Esophagus muscularis mucosa (tissue), 4 donors: ENCODE measurements around the gene LRRK1. TPM values are rescaled to one million over a fixed set of nuclear protein-coding genes. Genes with fewer than 3 reads are reported as not detected.

ENCODE experiments used
- DNase-seq: peaks from one replicate; pipeline ENCODE4 v3.0.0-alpha.2; 2017; ENCODE audit errors: extremely low spot score
- H3K27ac ChIP-seq, 4 donors: fragments of 200-600 bp; sonication (generic); replicated peaks in 1 of 4; 1 replicate in 3 of 4; 2 replicates in 1 of 4; pipeline ENCODE4 v1.5.1; 2016 to 2019; ENCODE audit warnings: mild to moderate bottlenecking in 1 of 4
- H3K27me3 ChIP-seq, 4 donors: fragments of 200-600 bp; sonication (generic); one replicate each; pipeline versions ENCODE4 v1.5.1 to v1.6.0; 2016 to 2019
- H3K36me3 ChIP-seq, 4 donors: fragments of 200-600 bp; sonication (generic); one replicate each; pipeline ENCODE4 v1.5.1; 2016 to 2019
- H3K4me1 ChIP-seq, 4 donors: fragments of 200-600 bp; sonication (generic); one replicate each; pipeline ENCODE4 v1.5.1; 2016 to 2019
- H3K4me3 ChIP-seq, 4 donors: fragments of 200-600 bp; sonication (generic); 1 replicate in 2 of 4; 2 replicates in 2 of 4; pipeline ENCODE4 v1.5.1; 2016 to 2019; ENCODE audit warnings: mild to moderate bottlenecking in 4 of 4, moderate library complexity in 1 of 4
- H3K9me3 ChIP-seq, 4 donors: fragments of 200-600 bp; sonication (generic); 1 replicate in 3 of 4; 2 replicates in 1 of 4; pipeline ENCODE4 v1.5.1; 2016 to 2019
- EP300 ChIP-seq: sonication (generic); formaldehyde crosslinking; IDR thresholded peaks from one replicate; pipeline ENCODE4 v1.6.1; 2017; ENCODE audit warnings: antibody characterized with exemption
- POLR2A ChIP-seq: fragments of 450-650 bp; IDR thresholded peaks from one replicate; pipeline ENCODE4 v1.6.1; 2017; ENCODE audit warnings: antibody characterized with exemption, moderate library complexity, mild to moderate bottlenecking, low read depth
- POLR2AphosphoS5 ChIP-seq, 2 donors: sonication (generic); formaldehyde crosslinking; IDR thresholded peaks; one replicate each; pipeline ENCODE4 v1.6.1; 2017; ENCODE audit warnings: antibody characterized with exemption in 2 of 2
- WGBS: methylation state at CpG from one replicate; pipeline ENCODE4 v1.1.5; 2018; 5-methylcytosine and 5-hydroxymethylcytosine counted together
- intact Hi-C: fragments of 100-400 bp; cut with DNase I; formaldehyde crosslinking; loops from one replicate; pipeline ENCODE4 v1.15.1; 2023
- total RNA-seq, 4 donors: library from RNA; depleted of rRNA; stranded (reverse); fragments of >200 nt; gene quantifications; one replicate each; pipeline versions ENCODE4 v1.1.0 to v1.2.1, GENCODE V29; 2016
- TF ChIP-seq, protein P1 (sequence below), 3 experiments: fragments of 200-600 bp in 2 of 3; fragments of 450-650 bp in 1 of 3; sonication (generic) in 2 of 3; IDR thresholded peaks; one replicate each; pipeline ENCODE4 v1.5.1; 2017 to 2019; ENCODE audit warnings: antibody characterized with exemption in 3 of 3, mild to moderate bottlenecking in 2 of 3, moderate library complexity in 1 of 3

Gene LRRK1
- total RNA-seq, 4 donors from 2014 or later = 11.3 to 18.0 (median 15.4) TPM

DNA sequence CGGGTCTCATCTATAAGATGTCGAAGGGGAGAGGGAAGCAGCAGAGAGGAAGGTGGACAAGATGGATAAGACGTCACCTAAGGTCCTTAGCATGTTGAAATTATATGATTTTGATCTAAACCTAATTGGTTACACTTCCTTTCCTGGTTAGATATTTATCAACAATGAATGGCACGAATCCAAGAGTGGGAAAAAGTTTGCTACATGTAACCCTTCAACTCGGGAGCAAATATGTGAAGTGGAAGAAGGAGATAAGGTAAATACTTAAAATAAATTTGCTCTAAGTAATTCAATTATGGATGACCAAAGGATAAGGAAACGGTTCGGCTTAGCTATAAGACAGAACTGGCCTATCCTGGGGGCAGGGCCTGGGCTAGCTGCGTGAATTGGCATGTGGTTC is 34.0 kb upstream of the LRRK1 start:
- no peaks in the 10 kb centered on the region for H3K36me3 ChIP-seq
- H3K9me3 ChIP-seq = no peaks in the 10 kb centered on the region
- peaks cover 0 to 40% (median 2%) of the 10 kb centered on the region in 4 donors for H3K27me3 ChIP-seq
- WGBS = 60% methylated on average over 8 of the region's 8 CpGs
- no peak overlapping the region for H3K27ac ChIP-seq
- no peak overlapping the region for H3K4me3 ChIP-seq
- TF ChIP-seq POLR2AphosphoS5 (IDR thresholded peaks at IDR 0.05) = no peak
- no peak for TF ChIP-seq POLR2A
- no peak for TF ChIP-seq EP300
- TF ChIP-seq, protein P1, sequence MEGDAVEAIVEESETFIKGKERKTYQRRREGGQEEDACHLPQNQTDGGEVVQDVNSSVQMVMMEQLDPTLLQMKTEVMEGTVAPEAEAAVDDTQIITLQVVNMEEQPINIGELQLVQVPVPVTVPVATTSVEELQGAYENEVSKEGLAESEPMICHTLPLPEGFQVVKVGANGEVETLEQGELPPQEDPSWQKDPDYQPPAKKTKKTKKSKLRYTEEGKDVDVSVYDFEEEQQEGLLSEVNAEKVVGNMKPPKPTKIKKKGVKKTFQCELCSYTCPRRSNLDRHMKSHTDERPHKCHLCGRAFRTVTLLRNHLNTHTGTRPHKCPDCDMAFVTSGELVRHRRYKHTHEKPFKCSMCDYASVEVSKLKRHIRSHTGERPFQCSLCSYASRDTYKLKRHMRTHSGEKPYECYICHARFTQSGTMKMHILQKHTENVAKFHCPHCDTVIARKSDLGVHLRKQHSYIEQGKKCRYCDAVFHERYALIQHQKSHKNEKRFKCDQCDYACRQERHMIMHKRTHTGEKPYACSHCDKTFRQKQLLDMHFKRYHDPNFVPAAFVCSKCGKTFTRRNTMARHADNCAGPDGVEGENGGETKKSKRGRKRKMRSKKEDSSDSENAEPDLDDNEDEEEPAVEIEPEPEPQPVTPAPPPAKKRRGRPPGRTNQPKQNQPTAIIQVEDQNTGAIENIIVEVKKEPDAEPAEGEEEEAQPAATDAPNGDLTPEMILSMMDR (IDR thresholded peaks at IDR 0.05) = no peak
- H3K4me1 ChIP-seq = peaks cover 3 to 29% (median 20%) of the 10 kb centered on the region in 4 donors
- no peak for DNase-seq
- intact Hi-C loops = no loop called here

DNA sequence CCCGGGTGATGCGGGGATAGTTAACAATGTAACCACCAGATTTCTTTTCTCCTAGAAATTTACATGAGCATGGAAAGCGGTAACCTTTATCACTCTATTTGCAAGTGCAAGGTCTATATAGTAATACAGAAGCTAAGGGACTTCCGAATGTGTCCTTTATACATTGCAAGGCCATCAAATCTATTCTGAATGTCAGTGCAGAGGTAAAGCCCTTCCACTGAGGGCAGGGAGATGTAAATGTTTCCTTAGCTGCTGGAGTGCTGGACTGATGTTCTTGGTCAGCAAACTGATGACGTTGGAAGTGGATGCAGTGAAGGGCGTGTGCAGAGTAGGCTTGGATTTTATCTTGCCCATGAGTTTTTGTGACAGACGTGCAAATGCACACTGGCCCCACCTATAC is 33.3 kb upstream of the LRRK1 start:
- Histone ChIP-seq H3K9me3 (no peaks in the 10 kb centered on the region), H3K27me3 (peaks cover 0 to 40% (median 2%) of the 10 kb centered on the region in 4 donors), H3K27ac (no peak overlapping the region), H3K4me1 (peaks cover 3 to 26% (median 15%) of the 10 kb centered on the region in 4 donors), H3K36me3 (no peaks in the 10 kb centered on the region), H3K4me3 (no peak overlapping the region)
- intact Hi-C loops = no loop called here
- no peak for DNase-seq
- TF ChIP-seq POLR2A (no peak), POLR2AphosphoS5 (IDR thresholded peaks at IDR 0.05) (no peak), EP300 (no peak)
- TF ChIP-seq, protein P1 (IDR thresholded peaks at IDR 0.05) = no peak
- 76% methylated on average over 7 of the region's 7 CpGs for WGBS

DNA sequence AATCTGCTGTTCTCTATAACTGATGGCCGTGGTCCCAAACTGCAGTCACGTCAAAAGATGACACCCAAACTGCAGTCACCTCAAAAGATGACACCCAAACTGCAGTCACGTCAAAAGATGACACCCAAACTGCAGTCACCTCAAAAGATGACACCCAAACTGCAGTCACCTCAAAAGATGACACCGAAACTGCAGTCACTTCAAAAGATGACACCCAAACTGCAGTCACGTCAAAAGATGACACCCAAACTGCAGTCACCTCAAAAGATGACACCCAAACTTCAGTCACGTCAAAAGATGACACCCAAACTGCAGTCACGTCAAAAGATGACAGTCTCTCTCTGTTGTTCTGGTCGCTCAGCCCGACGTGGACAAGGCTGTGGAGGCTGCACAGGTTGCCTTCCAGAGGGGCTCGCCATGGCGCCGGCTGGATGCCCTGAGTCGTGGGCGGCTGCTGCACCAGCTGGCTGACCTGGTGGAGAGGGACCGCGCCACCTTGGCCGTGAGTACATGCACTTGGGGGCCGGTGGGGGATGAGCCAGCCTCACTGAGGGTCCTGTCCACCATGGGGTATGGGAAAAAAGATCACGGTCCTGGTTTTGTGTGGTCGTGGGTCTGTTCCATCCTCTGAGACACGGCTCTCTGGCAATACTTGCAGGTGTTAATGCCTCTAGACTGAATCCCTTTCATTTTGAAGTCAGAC is 31.8 kb upstream of the LRRK1 start:
- H3K4me3 ChIP-seq = no peak overlapping the region
- H3K4me1 ChIP-seq = peaks cover 3 to 26% (median 18%) of the 10 kb centered on the region in 4 donors
- no peak overlapping the region for H3K27ac ChIP-seq
- DNase-seq = no peak
- no peaks in the 10 kb centered on the region for H3K9me3 ChIP-seq
- intact Hi-C loops = no loop called here
- 90% methylated on average over 14 of the region's 22 CpGs for WGBS
- TF ChIP-seq, protein P1 (IDR thresholded peaks at IDR 0.05) = no peak
- TF ChIP-seq POLR2A (no peak), POLR2AphosphoS5 (IDR thresholded peaks at IDR 0.05) (no peak), EP300 (no peak)
- H3K27me3 ChIP-seq = peaks cover 0 to 40% (median 2%) of the 10 kb centered on the region in 4 donors
- H3K36me3 ChIP-seq = no peaks in the 10 kb centered on the region

DNA sequence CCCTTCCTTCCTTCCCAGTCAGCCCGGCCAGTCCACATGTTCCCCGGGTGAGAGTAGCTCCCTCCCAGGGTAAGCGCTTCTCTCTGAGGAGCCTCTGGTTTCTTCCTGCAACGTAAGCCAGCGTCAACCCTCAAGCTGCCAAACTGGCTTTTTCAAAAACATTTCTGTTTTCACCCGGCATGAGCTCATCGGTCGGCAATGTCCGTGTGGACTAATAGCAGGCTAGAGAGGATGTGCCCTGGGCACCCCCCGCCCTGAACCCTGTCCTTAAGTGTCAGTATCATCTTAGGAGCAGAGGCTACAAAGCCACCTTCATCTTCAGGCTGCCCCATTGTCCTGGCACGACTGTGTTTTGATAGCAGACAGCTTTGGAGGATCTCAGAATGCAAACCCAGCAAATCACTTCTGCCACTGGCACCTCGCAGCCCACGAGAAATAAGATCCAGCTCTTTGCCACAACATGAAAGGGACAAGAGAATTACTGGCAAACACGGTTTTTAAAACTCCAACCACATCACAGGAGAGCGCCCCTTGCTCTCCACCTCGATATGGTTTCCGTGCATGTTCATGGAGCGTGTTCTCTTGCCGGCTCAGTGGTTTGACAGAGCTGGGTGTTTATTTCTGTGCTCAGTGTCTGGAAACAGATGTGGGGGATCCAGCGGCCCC is 29.6 kb upstream of the LRRK1 start:
- 37% methylated on average over 20 of the region's 20 CpGs for WGBS
- DNase-seq = no peak
- Histone ChIP-seq H3K4me3 (peak overlapping the region in 1 of 4 donors; percentile 3), H3K9me3 (no peaks in the 10 kb centered on the region), H3K27me3 (peaks cover 0 to 46% (median 0%) of the 10 kb centered on the region in 4 donors), H3K36me3 (peaks cover 0 to 8% (median 0%) of the 10 kb centered on the region in 4 donors), H3K4me1 (peaks cover 3 to 26% (median 18%) of the 10 kb centered on the region in 4 donors), H3K27ac (peak overlapping the region; percentile 46 to 60 (median 52))
- intact Hi-C loops = no loop called here
- TF ChIP-seq, protein P1 (IDR thresholded peaks at IDR 0.05) = no peak
- TF ChIP-seq POLR2AphosphoS5 (IDR thresholded peaks at IDR 0.05) (peak; percentile 8 to 28), EP300 (no peak)
